Uterus (tissue), 4 donors: ENCODE measurements around the gene GALNT7. TPM values are rescaled to one million over a fixed set of nuclear protein-coding genes. Genes with fewer than 3 reads are reported as not detected.

Experiments
- DNase-seq, 2 donors: peaks; one replicate each; pipeline ENCODE4 v3.0.0-alpha.2; 2019 to 2020
- H3K27ac ChIP-seq, 2 donors: fragments of 200-600 bp; sonication (generic); 1 replicate in 1 of 2; 2 replicates in 1 of 2; pipeline ENCODE4 v1.5.1; 2016 to 2018
- H3K27me3 ChIP-seq, 2 donors: fragments of 200-600 bp; sonication (generic); one replicate each; pipeline ENCODE4 v1.5.1; 2018 to 2019; ENCODE audit warnings: control low read depth in 1 of 2
- H3K36me3 ChIP-seq, 2 donors: fragments of 200-600 bp; sonication (generic); one replicate each; pipeline ENCODE4 v1.5.1; 2019; ENCODE audit warnings: control low read depth in 1 of 2
- H3K4me1 ChIP-seq, 2 donors: fragments of 200-600 bp; sonication (generic); one replicate each; pipeline ENCODE4 v1.5.1; 2018 to 2019; ENCODE audit warnings: control low read depth in 1 of 2
- H3K4me3 ChIP-seq, 2 donors: fragments of 200-600 bp; sonication (generic); 1 replicate in 1 of 2; 2 replicates in 1 of 2; pipeline ENCODE4 v1.5.1; 2018 to 2019; ENCODE audit warnings: mild to moderate bottlenecking in 1 of 2
- H3K9me3 ChIP-seq, 2 donors: fragments of 200-600 bp; sonication (generic); one replicate each; pipeline ENCODE4 v1.5.1; 2019; ENCODE audit warnings: control low read depth in 1 of 2
- POLR2A ChIP-seq, 2 donors: fragments of 450-650 bp; IDR thresholded peaks; one replicate each; pipeline ENCODE4 v1.6.1; 2016; ENCODE audit warnings: antibody characterized with exemption in 2 of 2, mild to moderate bottlenecking in 1 of 2, moderate library complexity in 1 of 2
- intact Hi-C: fragments of 100-400 bp; cut with DNase I; formaldehyde crosslinking; loops from one replicate; pipeline ENCODE4 v1.15.1; 2023; ENCODE audit warnings: low total_unique reads
- total RNA-seq, 4 donors: library from RNA; depleted of rRNA in 3 of 4; stranded (reverse); fragments of >200 nt in 3 of 4; gene quantifications; one replicate each; pipeline versions ENCODE4 v1.1.0 to v1.2.4, GENCODE V29; 2014 to 2023
- TF ChIP-seq, protein P1 (sequence below), 4 experiments: fragments of 200-600 bp in 2 of 4; fragments of 450-650 bp in 2 of 4; sonication (generic) in 2 of 4; IDR thresholded peaks; one replicate each; pipeline ENCODE4 v1.5.1; 2016 to 2019; ENCODE audit warnings: antibody characterized with exemption in 4 of 4, mild to moderate bottlenecking in 2 of 4, moderate library complexity in 1 of 4
- donor health status: DM: yes; HTN: yes; CAD: no.

GALNT7 gene
- total RNA-seq, 4 donors from 2014 or later = 7.7 to 48.2 (median 19.2) TPM

DNA sequence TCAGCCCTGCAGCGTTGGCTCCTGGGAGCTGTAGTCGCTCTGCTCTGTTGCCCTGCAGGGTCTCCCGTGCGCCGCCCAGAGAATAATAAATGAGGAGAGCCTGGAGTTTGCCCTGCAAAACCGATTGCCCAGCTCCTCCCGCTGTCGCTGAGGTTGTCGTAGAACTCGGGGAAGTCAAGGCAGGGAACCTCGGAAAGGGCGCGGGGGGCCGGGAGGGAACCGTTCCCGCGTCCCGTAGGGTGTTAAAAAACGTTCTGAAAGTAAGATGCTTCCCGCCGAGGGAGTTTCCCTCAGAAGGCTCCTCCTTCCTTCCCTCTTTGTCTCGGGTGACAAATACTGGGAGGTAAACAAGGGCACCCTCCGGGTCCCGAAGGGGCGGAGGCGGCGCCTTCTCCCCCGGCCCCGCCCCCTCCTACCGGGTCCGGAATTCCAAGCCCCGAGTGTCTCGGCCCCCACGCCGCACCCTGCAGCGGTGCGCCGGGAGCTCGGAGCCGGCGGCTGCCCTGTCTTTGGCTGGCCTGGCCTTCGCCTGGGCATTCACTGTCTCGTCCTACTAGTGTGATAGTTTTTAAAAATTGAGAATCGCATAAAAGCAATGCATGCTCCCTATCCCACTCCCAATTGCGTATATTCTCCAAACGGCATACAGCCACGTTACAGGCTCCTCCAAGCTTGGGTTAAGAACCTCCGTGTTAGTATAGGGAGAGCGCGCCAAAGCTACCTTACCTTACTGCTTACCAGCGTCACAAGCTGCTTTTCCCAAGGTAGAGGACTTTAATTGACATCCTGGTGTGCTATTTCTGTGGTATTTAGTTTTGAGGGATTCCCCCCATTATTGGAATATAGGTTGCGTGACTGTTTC, 166.5 kb downstream of the GALNT7 start:
- peak; percentile 49 to 50 for DNase-seq
- H3K27ac ChIP-seq = peak overlapping the region; percentile 41 to 100
- peak overlapping the region; percentile 90 to 100 for H3K4me3 ChIP-seq
- no peaks in the 10 kb centered on the region for H3K36me3 ChIP-seq
- intact Hi-C loops = loop anchor here (5.0 kb wide), 1 partner anchor 32 kb away; no protein-coding TSS in a partner anchor
- H3K4me1 ChIP-seq = peaks cover 5 to 14% of the 10 kb centered on the region in 2 donors
- no peaks in the 10 kb centered on the region for H3K9me3 ChIP-seq
- no peaks in the 10 kb centered on the region for H3K27me3 ChIP-seq
- TF ChIP-seq, protein P1, sequence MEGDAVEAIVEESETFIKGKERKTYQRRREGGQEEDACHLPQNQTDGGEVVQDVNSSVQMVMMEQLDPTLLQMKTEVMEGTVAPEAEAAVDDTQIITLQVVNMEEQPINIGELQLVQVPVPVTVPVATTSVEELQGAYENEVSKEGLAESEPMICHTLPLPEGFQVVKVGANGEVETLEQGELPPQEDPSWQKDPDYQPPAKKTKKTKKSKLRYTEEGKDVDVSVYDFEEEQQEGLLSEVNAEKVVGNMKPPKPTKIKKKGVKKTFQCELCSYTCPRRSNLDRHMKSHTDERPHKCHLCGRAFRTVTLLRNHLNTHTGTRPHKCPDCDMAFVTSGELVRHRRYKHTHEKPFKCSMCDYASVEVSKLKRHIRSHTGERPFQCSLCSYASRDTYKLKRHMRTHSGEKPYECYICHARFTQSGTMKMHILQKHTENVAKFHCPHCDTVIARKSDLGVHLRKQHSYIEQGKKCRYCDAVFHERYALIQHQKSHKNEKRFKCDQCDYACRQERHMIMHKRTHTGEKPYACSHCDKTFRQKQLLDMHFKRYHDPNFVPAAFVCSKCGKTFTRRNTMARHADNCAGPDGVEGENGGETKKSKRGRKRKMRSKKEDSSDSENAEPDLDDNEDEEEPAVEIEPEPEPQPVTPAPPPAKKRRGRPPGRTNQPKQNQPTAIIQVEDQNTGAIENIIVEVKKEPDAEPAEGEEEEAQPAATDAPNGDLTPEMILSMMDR (IDR thresholded peaks at IDR 0.05) = peak in 1 of 4 experiments; percentile 6
- no peak for TF ChIP-seq POLR2A (IDR thresholded peaks at IDR 0.05)

DNA sequence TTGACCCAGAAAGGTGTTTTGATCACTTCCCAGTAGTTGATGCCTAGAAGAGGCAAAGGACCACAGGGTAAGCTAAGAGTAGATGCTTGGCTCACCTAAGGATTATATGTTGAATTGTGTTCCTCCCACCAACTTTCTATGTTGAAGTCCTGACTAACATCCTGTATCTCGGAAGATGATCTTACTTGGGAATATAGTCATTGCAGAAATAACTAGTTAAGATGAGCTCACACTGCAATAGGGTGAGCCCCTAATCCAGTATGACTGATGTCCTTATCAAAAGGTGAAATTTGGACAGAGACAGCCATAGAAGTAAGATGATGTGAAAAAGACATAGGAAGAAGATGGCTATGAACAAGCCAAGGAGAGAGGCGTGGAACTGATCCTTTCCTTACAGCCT, 168.9 kb downstream of the GALNT7 start:
- H3K27ac ChIP-seq = no peak overlapping the region
- TF ChIP-seq, protein P1 (IDR thresholded peaks at IDR 0.05) = no peak
- no peak for TF ChIP-seq POLR2A (IDR thresholded peaks at IDR 0.05)
- H3K27me3 ChIP-seq = no peaks in the 10 kb centered on the region
- intact Hi-C loops = no loop called here
- DNase-seq = no peak
- no peaks in the 10 kb centered on the region for H3K9me3 ChIP-seq
- H3K4me1 ChIP-seq = peaks cover 5 to 6% of the 10 kb centered on the region in 2 donors
- no peaks in the 10 kb centered on the region for H3K36me3 ChIP-seq
- H3K4me3 ChIP-seq = no peak overlapping the region

DNA sequence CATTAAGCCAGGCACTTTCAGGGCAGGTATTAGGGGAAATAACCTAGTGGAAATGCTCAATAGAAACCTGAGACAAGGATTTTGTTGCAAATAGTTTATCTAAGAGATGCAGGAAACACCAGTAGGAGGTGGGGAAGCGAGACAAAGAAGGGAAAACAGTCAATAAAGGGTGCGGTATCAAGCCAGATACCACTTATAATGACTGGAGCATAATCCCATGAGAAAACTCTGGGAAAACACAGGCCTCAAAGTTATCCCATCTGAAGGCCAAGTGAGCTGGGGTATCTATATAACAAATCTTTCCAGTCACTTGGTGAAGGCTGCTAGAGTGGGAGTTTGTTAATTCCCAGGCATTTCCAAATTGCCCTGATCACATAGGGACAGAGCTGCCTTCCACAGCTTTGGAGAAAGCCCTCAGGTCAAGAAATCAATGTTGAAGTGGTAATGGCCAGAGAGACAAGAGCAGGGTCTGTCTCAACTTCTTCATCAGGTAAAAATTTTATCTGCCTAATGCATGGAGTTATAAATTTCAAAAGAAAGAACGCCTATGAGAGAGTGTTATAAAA, 175.3 kb downstream of the GALNT7 start:
- intact Hi-C loops = no loop called here
- Histone ChIP-seq H3K36me3 (no peaks in the 10 kb centered on the region), H3K27me3 (no peaks in the 10 kb centered on the region), H3K27ac (no peak overlapping the region), H3K9me3 (no peaks in the 10 kb centered on the region), H3K4me3 (no peak overlapping the region), H3K4me1 (no peaks in the 10 kb centered on the region)
- TF ChIP-seq POLR2A (IDR thresholded peaks at IDR 0.05) = no peak
- TF ChIP-seq, protein P1 (IDR thresholded peaks at IDR 0.05) = no peak
- no peak for DNase-seq

DNA sequence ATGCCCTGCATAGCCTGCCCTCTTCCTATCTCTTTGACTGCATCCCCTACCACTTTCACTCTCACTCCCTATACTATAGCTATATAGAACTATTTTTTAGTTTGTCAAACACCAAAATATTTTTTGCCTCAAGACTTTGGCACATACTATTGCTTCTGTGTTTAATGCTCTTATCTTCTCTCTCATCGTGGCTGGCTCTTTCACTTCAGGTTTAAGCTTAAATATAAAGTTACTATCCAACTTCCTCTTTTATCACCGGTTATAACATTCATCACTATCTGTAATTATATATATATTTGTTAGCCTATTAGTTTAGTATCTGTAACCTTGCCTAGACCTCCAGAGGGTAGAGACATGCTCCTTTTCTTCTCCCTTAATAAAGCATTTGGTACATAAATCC, 177.0 kb downstream of the GALNT7 start:
- Histone ChIP-seq H3K27ac (no peak overlapping the region), H3K27me3 (no peaks in the 10 kb centered on the region), H3K9me3 (no peaks in the 10 kb centered on the region), H3K4me1 (no peaks in the 10 kb centered on the region), H3K36me3 (no peaks in the 10 kb centered on the region), H3K4me3 (no peak overlapping the region)
- no peak for DNase-seq
- TF ChIP-seq, protein P1 (IDR thresholded peaks at IDR 0.05) = no peak
- TF ChIP-seq POLR2A (IDR thresholded peaks at IDR 0.05) = no peak
- intact Hi-C loops = no loop called here

DNA sequence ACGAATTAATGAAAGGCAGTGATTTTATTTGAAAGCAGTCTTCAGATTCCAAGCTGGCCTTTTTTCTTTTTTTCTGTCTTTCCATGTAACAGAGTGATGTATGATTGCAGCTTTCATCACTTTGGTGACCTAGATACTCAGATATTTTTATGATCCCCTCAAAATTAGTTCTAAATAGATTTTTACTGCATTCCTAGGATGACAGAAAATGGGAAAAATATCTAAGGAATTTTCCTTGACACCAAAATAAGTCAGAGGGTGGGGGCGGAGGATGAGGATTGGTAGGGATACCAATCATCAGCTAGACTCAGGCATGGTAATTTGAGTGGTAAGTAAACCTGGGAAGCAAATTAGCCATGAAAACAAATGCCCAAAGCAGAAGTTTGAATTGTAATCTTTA, 177.5 kb downstream of the GALNT7 start:
- DNase-seq = no peak
- H3K9me3 ChIP-seq = no peaks in the 10 kb centered on the region
- no peak overlapping the region for H3K4me3 ChIP-seq
- TF ChIP-seq POLR2A (IDR thresholded peaks at IDR 0.05) = no peak
- TF ChIP-seq, protein P1 (IDR thresholded peaks at IDR 0.05) = no peak
- no peaks in the 10 kb centered on the region for H3K27me3 ChIP-seq
- H3K27ac ChIP-seq = no peak overlapping the region
- H3K4me1 ChIP-seq = no peaks in the 10 kb centered on the region
- intact Hi-C loops = no loop called here
- no peaks in the 10 kb centered on the region for H3K36me3 ChIP-seq
